Measurements from ENCODE around the gene ZMPSTE24.

ZMPSTE24 gene

DNA sequence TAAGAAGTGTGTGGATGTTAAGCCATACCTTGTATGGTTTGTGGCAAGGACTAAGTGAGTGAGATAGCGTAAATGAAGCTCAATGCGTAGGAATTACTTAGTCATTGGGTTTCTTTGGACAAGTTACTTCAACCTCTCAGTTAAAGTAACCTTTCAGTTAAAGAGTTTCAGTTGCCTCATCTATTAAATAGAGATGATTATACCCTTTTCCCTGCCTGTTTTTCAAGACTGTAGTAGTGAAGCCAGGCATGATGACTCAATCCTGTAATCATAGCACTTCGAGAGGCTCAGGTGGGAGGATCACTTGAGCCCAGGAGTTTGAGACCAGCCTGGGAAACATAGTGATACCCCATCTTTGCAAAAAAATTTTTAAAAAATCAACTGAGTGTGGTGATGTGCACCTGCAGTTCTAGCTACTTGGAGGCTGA, 6.3 kb downstream of the ZMPSTE24 start:
- no peak for DNase-seq (ENCODE audit: low spot score)

DNA sequence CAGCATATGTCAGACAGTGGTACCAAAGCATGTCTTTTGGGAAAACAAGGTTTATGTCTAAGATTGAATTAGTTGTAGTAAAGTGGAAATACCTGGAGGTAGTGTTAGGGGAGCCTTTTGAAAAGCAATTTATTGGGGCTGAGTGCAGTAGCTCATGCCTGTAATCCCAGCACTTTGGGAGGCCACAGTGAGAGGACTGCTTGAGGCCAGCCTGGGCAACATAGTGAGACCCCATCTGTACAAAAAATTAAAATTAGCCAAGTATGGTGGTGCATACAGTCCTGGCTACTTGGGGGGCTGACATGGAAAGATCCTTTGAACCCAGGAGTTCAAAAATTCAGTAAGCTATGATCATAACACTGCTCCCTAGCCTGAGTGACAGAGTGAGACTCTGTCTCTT, 7.3 kb downstream of the ZMPSTE24 start:
- DNase-seq (ENCODE audit: low spot score) = no peak

DNA sequence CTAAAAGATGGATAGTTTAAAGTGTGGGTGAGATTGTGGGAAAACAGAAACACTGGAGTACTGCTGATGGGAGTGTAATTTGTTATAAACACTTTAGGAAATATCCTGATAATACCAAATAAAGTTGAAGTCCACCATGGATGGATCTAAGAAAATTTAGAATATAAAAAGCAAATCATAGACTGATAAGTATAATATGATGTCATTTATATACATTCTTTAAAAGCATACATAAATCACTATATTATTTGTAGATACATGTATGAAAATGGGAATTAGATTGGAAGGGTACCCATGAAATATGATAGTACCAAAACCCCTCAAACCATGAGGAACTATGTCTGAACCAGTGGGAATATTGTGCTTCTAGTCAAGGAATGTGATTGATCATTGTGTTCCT, 7.9 kb downstream of the ZMPSTE24 start:
- no peak for DNase-seq (ENCODE audit: low spot score)

DNA sequence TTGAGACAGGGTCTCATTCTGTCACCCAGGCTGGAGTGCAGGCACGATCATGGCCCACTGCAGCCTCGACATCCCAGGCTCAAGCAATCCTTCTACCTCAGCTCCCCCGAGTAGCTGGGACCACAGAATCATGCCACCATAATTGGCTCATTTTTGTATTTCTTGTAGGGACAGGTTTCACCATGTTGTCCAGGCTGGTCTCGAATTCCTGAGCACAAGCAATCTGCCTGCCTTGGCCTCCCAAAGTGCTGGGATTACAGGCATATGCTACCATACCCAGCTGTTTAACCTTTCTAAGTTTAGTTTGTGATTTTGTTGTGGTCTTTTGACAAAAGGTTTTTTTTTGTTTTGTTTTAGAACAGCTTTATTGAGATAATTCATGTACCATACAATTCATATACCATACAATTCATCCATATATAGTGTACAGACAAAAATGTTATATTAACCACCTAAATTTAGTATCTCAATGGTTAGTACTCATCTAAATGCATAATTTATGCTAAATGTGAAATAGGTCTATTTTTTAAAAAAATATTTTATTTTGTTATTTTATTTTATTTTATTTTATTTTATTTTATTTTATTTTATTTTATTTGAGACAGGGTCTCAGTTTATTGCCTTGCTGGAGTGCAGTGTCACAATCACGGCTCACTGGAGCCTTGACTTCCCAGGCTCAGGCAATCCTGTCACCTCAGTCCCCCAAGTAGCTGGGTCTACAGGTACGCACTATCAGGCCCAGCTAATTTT, 8.9 kb downstream of the ZMPSTE24 start:
- DNase-seq (ENCODE audit: low spot score) = no peak

DNA sequence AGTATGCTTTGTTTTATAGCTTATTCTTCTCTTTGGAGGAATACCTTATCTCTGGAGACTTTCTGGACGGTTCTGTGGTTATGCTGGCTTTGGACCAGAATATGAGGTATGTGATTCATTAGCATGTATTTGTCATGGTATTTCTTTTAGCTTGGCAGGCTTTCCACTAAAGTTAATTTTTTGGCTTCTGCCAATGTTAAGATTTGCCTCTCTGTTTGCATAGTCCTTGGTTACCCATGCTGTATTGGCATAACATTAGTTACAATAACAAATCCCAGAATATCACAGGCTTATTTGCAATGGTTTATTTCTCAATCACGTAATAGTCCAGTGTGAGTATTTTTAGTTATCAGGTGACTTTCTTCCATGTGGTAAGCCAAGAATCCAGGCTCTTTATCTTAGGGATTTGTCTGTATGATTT, 9.7 kb downstream of the ZMPSTE24 start:
- DNase-seq (ENCODE audit: low spot score) = no peak

DNA sequence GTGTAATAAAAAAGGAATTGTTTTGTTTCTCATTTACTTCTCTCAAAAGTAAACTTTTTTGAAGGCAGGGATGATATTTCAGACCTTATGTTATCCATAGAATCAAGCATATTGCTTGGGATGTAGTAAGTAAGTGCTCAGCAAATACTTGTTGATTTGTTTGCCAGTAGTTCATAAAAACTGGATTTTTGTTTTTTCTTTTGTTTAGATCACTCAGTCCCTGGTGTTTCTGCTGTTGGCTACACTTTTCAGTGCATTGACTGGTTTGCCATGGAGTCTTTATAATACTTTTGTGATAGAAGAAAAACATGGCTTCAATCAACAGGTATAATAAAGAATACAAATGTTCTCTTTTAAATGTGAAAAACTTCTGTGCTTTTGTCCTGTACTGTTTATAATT, 10.2 kb downstream of the ZMPSTE24 start:
- DNase-seq (ENCODE audit: low spot score) = no peak

DNA sequence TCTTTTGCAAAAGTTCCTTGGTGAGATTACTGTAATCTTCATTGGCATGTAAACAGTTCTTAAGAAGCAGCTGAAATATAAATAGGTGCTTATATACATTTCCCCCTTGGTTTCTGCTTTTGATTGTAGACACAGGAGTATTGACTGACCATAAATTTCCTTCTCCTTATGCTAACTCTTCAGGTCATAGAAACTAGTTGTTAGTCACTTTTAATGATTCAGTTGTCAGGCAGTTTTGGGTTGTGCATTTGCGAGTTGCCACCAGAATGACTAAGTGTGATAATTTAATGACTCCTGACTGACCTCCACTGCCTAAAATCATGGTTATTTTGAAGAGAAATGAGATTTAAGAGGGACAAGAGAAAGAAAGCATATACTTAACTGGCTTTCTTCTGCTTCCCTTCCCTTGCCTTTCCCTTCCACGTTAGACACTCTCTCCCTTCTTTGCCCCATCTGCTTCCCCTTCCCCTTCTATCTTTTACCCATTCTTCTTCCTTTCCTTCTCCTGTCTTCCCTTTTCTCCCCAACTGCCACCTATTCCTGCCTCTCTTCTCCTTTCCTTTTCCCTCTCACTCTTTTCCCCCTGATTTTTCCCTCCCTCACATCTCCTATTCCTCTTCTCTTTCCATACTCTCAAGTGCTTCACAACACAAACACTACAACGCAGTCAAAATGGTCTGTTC, 12.3 kb downstream of the ZMPSTE24 start:
- DNase-seq (ENCODE audit: low spot score) = no peak

DNA sequence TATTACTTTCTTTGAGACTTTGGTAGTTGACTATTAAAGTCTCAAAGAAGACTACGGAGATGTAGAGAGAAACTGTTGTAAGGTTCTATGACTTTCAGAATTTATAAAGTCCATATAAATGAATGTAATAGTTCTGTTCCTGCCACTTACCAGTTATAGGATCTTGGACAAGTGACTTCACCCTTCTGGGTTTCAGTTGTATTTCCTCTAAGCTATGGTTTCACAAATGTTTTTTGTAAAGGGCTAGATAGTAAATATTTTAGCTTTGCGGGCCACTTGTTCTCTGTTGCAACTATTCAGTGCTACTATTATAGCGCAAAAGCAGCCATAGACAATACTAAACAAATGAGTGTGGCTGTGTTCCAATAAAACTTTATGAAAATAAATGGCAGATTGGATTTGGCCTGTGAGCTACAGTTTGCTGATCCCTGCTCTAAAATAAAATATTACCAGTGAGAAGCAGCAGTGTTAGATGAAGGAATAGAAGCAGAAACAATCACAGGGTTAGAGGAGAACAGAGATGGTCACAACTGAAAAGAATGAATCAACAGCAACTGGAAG, 14.7 kb downstream of the ZMPSTE24 start:
- DNase-seq (ENCODE audit: low spot score) = no peak

DNA sequence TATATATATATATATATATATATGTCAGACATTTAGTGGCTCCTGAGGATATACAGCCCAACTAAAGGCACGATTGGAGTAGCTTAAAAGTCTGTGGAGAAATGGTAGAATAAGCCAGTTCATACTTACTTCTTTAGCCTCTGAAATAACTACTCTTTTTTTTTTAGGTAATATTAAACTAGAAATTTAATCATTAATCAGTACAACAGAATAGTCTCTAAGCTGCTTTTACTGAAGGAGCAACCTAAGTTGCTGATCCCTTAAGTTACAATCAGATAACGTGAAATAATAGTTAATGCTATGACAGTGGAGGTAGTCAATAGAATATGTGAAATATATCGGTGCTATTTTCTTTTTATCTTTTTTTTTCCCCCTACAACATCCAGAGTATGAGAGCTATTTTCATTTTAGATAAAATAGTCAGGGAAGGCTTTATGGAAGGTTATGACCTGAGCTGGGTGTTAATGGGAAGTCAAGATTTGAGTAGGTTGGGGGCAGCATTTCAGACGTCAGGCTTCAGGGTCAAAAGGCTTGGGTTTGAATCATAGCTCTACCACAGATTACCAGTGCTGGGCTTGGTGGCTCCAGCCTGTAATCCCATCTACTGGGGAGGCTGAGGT, 15.6 kb downstream of the ZMPSTE24 start:
- no peak for DNase-seq (ENCODE audit: low spot score)

DNA sequence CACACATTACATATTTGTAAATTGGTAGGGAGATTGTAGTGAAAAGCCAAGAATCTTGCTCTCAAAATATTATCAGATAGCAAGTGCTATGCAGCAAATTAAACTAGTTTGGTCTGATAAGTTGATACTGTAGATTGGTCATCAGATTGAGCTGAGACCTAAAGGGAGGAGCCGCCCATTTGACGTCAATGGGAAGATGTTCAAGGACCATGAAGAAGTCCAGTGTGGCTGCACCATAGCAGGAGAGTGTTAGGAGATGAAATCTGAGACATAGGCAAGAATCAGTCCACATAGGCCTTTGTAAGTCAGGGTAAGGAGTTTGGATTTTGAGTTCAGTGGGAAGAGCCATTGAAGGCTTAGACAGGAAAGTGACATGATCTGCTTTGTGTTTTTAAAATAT, 16.3 kb downstream of the ZMPSTE24 start:
- no peak for DNase-seq (ENCODE audit: low spot score)

DNA sequence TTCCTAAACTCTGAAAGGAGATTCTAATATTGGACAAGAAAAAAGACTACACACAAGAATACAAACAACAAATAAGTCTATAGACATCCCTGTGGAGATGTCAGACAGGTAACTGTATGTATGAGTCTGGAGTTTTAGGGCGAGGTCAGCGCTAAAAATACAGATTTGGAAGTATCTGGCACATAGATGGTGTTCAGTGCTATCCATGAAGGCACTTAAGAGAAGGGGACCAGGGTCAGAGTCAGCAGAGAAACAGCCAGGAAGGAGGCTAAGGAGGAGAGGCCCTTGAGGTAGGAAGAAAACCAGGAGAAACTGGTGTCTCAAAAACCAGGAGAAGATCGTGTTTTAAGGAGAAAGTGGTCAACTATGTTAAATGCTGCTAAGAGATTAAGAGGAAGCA, 18.1 kb downstream of the ZMPSTE24 start:
- DNase-seq (ENCODE audit: low spot score) = no peak

DNA sequence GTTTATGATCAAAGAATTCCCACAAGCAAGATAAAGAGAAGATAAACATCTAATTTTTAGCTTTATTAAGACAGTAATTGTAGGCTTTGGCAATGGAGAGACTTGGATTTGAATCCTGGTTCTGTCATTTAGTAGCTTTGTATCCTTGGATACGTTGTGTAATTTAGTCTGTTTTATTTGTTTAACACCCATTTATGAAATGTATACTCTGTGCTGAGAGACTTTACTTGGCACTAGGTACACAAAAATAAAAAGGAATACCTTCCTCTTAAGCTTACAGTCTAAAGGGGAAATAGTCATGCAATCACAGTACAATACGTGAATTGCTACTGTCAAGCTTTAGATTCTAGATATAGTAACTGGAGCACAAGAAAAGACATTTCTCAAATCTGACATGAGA, 23.8 kb downstream of the ZMPSTE24 start:
- no peak for DNase-seq (ENCODE audit: low spot score)

DNA sequence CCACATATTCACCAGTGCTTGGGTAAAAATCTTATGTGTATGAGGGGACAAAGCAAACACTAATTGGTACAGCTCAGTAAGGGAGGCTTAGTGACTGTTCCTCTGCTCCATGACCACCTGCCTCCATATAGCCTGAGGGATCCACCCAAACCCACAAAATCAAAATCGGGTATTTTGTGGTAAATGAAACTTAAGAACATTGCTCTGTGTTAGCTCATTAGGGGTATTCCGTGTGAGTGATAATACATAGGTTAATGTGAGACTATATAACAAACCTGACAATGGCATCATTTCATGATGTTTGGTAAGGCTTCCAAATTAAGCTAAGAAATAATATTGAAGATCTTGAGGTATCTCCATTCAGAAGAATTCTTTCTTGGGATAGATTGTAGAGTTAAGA, 33.3 kb downstream of the ZMPSTE24 start:
- DNase-seq (ENCODE audit: low spot score) = no peak

DNA sequence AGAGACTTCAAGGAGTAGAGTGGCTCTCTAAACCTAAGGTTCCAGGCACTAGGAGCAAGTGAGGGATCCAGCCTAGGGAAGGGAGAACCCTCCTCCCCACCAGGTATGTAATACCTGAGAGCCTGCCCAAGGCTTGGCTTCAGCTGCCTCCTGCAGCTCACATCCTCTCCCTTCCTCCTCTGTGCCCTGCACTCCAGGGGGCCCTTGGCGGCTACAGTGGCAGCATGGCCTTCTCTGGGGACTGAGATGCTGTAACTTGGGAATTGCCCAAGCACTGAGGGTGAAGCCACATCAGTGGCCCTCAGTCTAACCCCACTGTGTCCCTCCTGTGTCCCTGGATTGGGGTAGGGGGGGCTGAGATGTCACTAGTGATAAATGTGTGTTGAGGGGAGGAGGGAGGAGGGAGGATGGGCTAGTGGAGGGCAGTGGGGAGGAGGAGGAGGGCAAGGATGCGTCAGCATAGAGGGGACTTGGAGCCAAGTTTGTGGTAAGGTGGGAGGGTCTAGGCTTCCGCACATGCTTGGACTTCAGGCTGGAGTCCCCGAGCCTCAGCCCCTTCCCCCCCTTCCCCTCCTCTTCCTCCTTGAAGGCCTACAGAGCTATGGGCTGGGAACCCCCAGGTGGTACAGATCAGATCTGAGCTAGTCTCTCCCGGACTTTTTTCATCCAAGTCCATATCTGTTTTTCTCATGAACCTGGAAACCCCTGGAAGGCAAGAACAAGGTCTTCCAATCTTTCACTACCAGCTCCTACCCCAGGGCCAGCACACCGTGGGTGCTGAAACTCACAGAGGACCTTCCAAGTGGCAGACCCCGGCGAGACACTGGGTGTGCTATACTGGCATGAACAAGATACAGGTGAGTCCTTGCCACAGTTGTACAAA, 41.6 kb downstream of the ZMPSTE24 start:
- DNase-seq (ENCODE audit: low spot score) = no peak

DNA sequence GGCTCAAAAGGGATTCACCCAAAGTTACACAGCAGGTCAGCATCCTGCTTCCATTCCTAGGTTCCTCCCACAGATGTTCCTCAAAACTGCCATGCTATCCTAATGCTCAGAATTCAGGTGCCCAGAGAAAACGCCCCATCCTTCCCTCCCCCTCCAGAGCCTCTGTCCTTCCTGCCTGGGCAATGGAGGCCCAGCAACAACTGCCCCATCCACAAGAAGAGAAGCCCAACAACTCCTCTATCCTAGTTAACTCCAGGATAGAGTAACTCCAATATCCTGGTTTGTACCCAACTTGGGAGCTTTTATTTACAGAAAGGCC, 42.2 kb downstream of the ZMPSTE24 start:
- no peak for DNase-seq (ENCODE audit: low spot score)

DNA sequence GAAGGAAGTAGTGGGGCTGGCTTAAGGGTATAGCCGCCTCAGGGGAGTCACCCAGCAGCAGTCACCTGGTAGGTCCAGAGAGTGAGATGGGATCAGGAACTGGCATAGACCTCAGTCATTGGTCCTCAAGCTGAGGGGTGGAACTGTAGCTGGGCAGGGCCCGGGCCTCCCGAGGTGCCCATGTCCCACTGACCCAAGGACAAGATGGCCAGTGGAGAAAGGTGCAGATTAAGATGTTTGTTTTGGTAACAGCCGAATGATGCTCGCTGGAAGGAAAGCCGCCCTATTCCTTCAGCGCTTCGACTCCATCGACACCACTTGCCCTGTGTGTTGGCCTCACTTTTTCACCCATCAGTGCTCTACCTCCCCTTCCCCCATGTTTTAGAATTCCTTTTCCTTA, 42.6 kb downstream of the ZMPSTE24 start:
- DNase-seq (ENCODE audit: low spot score) = no peak

DNA sequence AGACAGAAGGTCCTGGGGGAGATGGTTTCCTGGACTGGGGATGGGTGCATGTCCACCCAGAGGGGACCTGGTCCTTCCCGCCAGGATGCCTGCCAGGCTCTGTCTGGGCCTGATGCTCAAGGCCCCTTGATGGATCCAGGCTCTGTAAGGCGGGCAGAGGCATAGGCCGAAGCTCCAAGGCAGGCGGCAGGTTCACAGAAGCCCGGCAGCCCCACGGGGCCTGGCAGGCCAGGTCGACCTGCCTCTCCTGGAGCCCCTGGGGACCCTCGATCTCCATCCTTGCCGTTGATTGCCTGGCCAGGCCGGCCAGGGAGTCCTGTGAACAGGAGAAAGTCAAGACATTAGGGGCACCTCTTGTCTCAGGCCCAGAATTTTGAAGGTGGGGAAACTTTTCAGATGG, 43.0 kb downstream of the ZMPSTE24 start:
- DNase-seq (ENCODE audit: low spot score) = no peak

DNA sequence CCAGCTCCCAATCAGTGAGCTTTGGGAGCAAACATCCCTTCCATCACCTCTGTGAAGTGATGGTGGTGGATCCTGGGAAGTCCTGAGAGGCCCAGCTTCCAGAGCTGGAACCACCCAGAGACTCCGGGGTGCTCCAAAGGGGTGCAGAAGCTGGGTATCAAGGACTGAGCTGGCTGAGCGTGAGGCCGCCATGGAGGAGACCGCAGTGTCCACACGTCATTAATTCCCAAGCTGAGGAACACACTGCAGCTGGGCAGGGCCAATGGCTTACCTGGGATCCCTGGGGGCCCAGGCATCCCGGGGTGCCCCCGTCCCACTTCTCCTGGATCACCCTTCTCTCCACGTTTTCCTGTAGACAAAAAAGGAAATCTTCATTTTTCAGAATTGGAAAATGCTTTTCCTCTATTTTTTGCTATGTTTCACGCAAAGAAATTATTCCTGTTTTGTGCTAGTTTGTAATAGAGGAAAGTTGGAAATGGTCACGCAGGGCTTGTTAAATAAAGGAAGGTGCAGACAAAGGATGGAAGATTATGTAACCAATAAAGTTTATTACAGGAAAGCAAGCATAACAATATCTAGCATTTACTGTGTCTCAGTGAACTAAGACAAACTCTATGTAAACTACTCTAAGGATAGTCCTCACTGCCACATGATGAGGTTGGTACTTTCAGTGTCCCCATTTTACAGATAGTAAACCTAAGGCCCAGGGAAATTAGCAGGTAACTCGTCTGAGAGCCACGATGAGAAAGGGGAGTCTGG, 43.7 kb downstream of the ZMPSTE24 start:
- no peak for DNase-seq (ENCODE audit: low spot score)

DNA sequence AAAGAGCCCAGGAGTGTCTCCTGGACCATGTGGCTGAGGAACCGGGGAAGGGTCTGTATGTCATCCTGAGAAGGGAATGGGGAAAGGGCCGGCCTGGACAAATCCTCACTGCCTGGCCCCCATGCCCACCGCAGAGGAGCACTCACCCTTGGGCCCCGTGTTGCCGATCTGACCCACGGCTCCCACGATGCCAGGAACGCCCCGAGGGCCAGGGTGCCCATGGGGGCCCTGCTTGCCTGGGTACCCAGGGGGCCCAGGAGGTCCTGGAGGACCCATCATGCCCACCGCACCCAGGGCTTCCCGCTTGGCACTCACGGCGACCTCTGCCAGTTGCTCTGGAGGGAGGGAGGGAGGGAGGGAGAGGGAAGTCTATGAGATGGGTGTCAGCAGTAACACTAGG, 44.4 kb downstream of the ZMPSTE24 start:
- DNase-seq (ENCODE audit: low spot score) = no peak

DNA sequence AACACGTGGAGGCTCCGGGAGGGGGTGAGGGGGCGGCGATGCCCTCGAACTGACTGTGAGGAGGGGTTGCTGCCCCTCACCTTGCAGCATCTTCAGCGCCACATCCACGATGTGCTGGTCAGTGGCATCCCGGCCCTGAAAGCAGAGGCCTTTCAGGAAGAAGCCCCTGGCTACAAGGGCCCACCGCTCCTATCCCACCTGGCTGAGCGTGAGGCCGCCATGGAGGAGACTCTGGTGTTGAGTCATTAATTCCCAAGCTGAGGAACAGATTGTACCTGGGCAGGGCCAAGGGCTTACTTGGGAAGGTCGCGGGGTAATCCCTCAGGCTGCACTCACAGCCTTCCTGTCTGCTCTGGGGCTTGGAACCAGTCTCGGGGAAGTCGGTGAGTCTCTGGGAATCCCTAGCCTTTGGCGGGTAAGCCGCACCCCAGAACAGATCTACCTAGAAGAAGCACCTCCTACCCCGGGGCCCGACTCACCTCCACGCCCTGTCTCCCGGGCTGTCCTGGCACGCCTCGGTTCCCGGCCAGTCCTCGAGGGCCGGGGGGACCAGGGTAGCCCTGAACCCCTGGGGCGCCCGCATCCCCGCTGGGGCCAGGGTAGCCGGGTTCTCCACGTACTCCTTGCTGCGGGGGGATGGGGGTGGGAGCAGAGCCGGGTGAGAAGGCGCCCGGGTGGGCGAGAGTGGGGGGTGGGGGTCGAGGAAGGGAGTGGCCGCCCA, 45.2 kb downstream of the ZMPSTE24 start:
- no peak for DNase-seq (ENCODE audit: low spot score)

DNA sequence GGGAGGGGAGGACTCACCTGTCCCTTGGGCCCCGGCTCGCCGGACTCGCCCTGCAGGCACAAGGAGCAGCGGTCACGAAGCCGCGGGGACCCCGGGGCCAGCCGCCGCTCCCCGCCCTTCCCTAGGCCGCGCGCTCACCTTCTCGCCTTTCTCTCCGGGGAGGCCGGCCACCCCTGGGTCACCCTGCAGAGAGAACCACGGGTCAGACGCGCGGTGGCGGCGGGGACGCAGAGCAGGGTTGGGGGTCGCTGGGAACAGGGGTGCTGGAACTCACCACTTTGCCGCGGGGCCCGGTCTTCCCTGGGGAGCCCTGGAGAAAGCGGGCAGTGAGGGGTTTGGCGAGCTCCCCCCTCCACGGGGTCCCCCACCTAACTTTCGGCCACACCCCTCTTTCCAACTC, 45.8 kb downstream of the ZMPSTE24 start:
- no peak for DNase-seq (ENCODE audit: low spot score)
